Measurements from ENCODE around the gene DTD1.

DTD1 gene

GRCh38 chr20:18795366-18795765 is 207.5 kb downstream of the DTD1 start:
- TF ChIP-seq Cebpa-rat (IDR thresholded peaks at IDR 0.05): no peak
- Histone ChIP-seq H3K9ac (no peak overlapping the region), H3K4me2 (peak overlapping the region in 9 of 11 experiments; percentile 81 to 95 (median 87); a peak in 10 of 22 replicates)

GRCh38 chr20:18796282-18796833 is 208.5 kb downstream of the DTD1 start:
- Histone ChIP-seq H3K27ac (no peak overlapping the region), H3K4me2 (no peak overlapping the region)
- TF ChIP-seq Cebpa-rat (IDR thresholded peaks at IDR 0.05): no peak

More at GRCh38 chr20:18795366-18795765, 207.5 kb downstream of the DTD1 start:
- Histone ChIP-seq H3K27me3 (no peaks in the 10 kb centered on the region), H4K20me1 (no peaks in the 10 kb centered on the region), H3K27ac (no peak overlapping the region), H3K9me3 (replicated peaks in 1 of 11) (peaks cover 0 to 8% (median 0%) of the 10 kb centered on the region in 11 experiments; a peak in 2 of 22 replicates), H3K4me1 (peaks cover 7 to 13% (median 11%) of the 10 kb centered on the region in 10 experiments; a peak in 19 of 20 replicates), H3K36me3 (no peaks in the 10 kb centered on the region), H3K4me3 (no peak overlapping the region)

GRCh38 chr20:18801516-18801915 is 213.7 kb downstream of the DTD1 start:
- H3K9ac ChIP-seq: no peak overlapping the region
- H3K27ac ChIP-seq: no peak overlapping the region
- H3K27me3 ChIP-seq: no peaks in the 10 kb centered on the region
- no peaks in the 10 kb centered on the region for H3K36me3 ChIP-seq
- no peak overlapping the region for H3K4me3 ChIP-seq
- peaks cover 0 to 22% (median 13%) of the 10 kb centered on the region in 11 experiments; a peak in 14 of 22 replicates for H3K9me3 ChIP-seq (replicated peaks in 1 of 11)
- no peak overlapping the region for H3K4me2 ChIP-seq
- H3K4me1 ChIP-seq: peaks cover 0 to 21% (median 10%) of the 10 kb centered on the region in 10 experiments; a peak in 12 of 20 replicates
- TF ChIP-seq Cebpa-rat (IDR thresholded peaks at IDR 0.05): no peak
- H4K20me1 ChIP-seq: no peaks in the 10 kb centered on the region

More at GRCh38 chr20:18796282-18796833, 208.5 kb downstream of the DTD1 start:
- no peaks in the 10 kb centered on the region for H3K36me3 ChIP-seq
- H3K9me3 ChIP-seq (replicated peaks in 1 of 11): peaks cover 0 to 8% (median 0%) of the 10 kb centered on the region in 11 experiments; a peak in 2 of 22 replicates
- no peak overlapping the region for H3K9ac ChIP-seq
- H3K4me1 ChIP-seq: peaks cover 7 to 12% (median 11%) of the 10 kb centered on the region in 10 experiments; a peak in 19 of 20 replicates
- H4K20me1 ChIP-seq: no peaks in the 10 kb centered on the region
- H3K4me3 ChIP-seq: no peak overlapping the region
- no peaks in the 10 kb centered on the region for H3K27me3 ChIP-seq

GRCh38 chr20:18802012-18802634 is 214.3 kb downstream of the DTD1 start:
- Histone ChIP-seq H3K36me3 (no peaks in the 10 kb centered on the region), H3K27ac (no peak overlapping the region), H4K20me1 (no peaks in the 10 kb centered on the region), H3K27me3 (no peaks in the 10 kb centered on the region), H3K9me3 (replicated peaks in 1 of 11) (peaks cover 0 to 22% (median 13%) of the 10 kb centered on the region in 11 experiments; a peak in 14 of 22 replicates), H3K9ac (no peak overlapping the region), H3K4me2 (no peak overlapping the region), H3K4me3 (no peak overlapping the region), H3K4me1 (peaks cover 0 to 21% (median 10%) of the 10 kb centered on the region in 10 experiments; a peak in 12 of 20 replicates)
- TF ChIP-seq Cebpa-rat (IDR thresholded peaks at IDR 0.05): no peak

GRCh38 chr20:18805881-18806280 is 218.0 kb downstream of the DTD1 start:
- no peaks in the 10 kb centered on the region for H3K27me3 ChIP-seq
- H3K9me3 ChIP-seq (replicated peaks in 1 of 11): peaks cover 0 to 22% (median 13%) of the 10 kb centered on the region in 11 experiments; a peak in 14 of 22 replicates
- no peaks in the 10 kb centered on the region for H3K36me3 ChIP-seq
- no peak overlapping the region for H3K27ac ChIP-seq
- peaks cover 0 to 36% (median 16%) of the 10 kb centered on the region in 10 experiments; a peak in 13 of 20 replicates for H3K4me1 ChIP-seq
- H4K20me1 ChIP-seq: no peaks in the 10 kb centered on the region
- no peak overlapping the region for H3K9ac ChIP-seq
- no peak overlapping the region for H3K4me3 ChIP-seq
- H3K4me2 ChIP-seq: peak overlapping the region in 5 of 11 experiments; percentile 22 to 61 (median 46); a peak in 9 of 22 replicates
- TF ChIP-seq Cebpa-rat (IDR thresholded peaks at IDR 0.05): no peak

GRCh38 chr20:18808712-18809111 is 220.9 kb downstream of the DTD1 start:
- peaks cover 0 to 36% (median 16%) of the 10 kb centered on the region in 10 experiments; a peak in 13 of 20 replicates for H3K4me1 ChIP-seq
- no peak overlapping the region for H3K27ac ChIP-seq
- no peaks in the 10 kb centered on the region for H3K27me3 ChIP-seq
- no peaks in the 10 kb centered on the region for H3K36me3 ChIP-seq
- H4K20me1 ChIP-seq: no peaks in the 10 kb centered on the region
- H3K9ac ChIP-seq: no peak overlapping the region
- TF ChIP-seq Cebpa-rat (IDR thresholded peaks at IDR 0.05): no peak
- H3K4me2 ChIP-seq: peak overlapping the region in 7 of 11 experiments; percentile 3 to 59 (median 48); a peak in 12 of 22 replicates
- no peak overlapping the region for H3K4me3 ChIP-seq
- peaks cover 0 to 19% (median 8%) of the 10 kb centered on the region in 11 experiments; a peak in 14 of 22 replicates for H3K9me3 ChIP-seq (replicated peaks in 1 of 11)

- no peak overlapping the region for H3K4me3 ChIP-seq
- H4K20me1 ChIP-seq: no peaks in the 10 kb centered on the region
- H3K27me3 ChIP-seq: no peaks in the 10 kb centered on the region
- no peak for TF ChIP-seq Cebpa-rat (IDR thresholded peaks at IDR 0.05)
- no peak overlapping the region for H3K4me2 ChIP-seq
- H3K9ac ChIP-seq: no peak overlapping the region
- H3K27ac ChIP-seq: no peak overlapping the region
- no peaks in the 10 kb centered on the region for H3K36me3 ChIP-seq
- peaks cover 0 to 5% (median 0%) of the 10 kb centered on the region in 11 experiments; a peak in 1 of 22 replicates for H3K9me3 ChIP-seq (replicated peaks in 1 of 11)
- peaks cover 0 to 17% (median 7%) of the 10 kb centered on the region in 10 experiments; a peak in 11 of 20 replicates for H3K4me1 ChIP-seq
Observed at GRCh38 chr20:18811186-18811585, 223.3 kb downstream of the DTD1 start.

GRCh38 chr20:18811904-18812303 is 224.1 kb downstream of the DTD1 start:
- Histone ChIP-seq H3K9ac (no peak overlapping the region), H3K9me3 (replicated peaks in 1 of 11) (no peaks in the 10 kb centered on the region), H3K4me1 (peaks cover 0 to 15% (median 7%) of the 10 kb centered on the region in 10 experiments; a peak in 11 of 20 replicates), H3K27me3 (no peaks in the 10 kb centered on the region), H3K36me3 (no peaks in the 10 kb centered on the region), H3K4me3 (no peak overlapping the region), H3K4me2 (no peak overlapping the region), H4K20me1 (no peaks in the 10 kb centered on the region), H3K27ac (no peak overlapping the region)
- no peak for TF ChIP-seq Cebpa-rat (IDR thresholded peaks at IDR 0.05)

GRCh38 chr20:18813483-18813882 is 225.6 kb downstream of the DTD1 start, which contains the start of gene SCP2D1:
SCP2D1 (plus strand) TSS chr20:18813783; CDS start chr20:18813816, 33 bp downstream.
- no peak for TF ChIP-seq Cebpa-rat (IDR thresholded peaks at IDR 0.05)
- no peaks in the 10 kb centered on the region for H3K27me3 ChIP-seq

More at GRCh38 chr20:18813483-18813882, 225.6 kb downstream of the DTD1 start, which contains the start of gene SCP2D1:
- H3K4me1 ChIP-seq: peaks cover 0 to 10% (median 4%) of the 10 kb centered on the region in 10 experiments; a peak in 11 of 20 replicates
- no peak within 1 kb of the TSS for H3K9ac ChIP-seq
- no peaks in the 10 kb centered on the region for H3K36me3 ChIP-seq
- no peaks in the 10 kb centered on the region for H3K9me3 ChIP-seq (replicated peaks in 1 of 11)
- no peak within 1 kb of the TSS for H3K4me3 ChIP-seq
- H3K4me2 ChIP-seq: no peak within 1 kb of the TSS
- no peak within 1 kb of the TSS for H3K27ac ChIP-seq
- no peaks in the 10 kb centered on the region for H4K20me1 ChIP-seq
